Memory B cell (primary cell): ENCODE measurements around the gene CDHR4.
"Not testable (repeated sequence)": the region's sequence is repeated elsewhere in the genome, so short reads cannot be mapped to it uniquely, and the experiment has no call there.

Experiments
- ATAC-seq: fragments of 150-1000 bp; cut with Tn5 transposase; 2 replicates; pipeline ENCODE4 v1.10.0; 2021; ENCODE audit warnings: low read depth, mild to moderate bottlenecking, moderate library complexity
- DNase-seq, 2 donors: peaks; one replicate each; pipeline ENCODE4 v3.0.0; 2022; ENCODE audit warnings: low spot score in 2 of 2
- H3K27ac Mint-ChIP-seq: one replicate; pipeline ENCODE4 v1.8.0; 2022; ENCODE audit warnings: mild to moderate bottlenecking, moderate library complexity, mixed read lengths
- H3K27me3 Mint-ChIP-seq: one replicate; pipeline ENCODE4 v1.8.0; 2022; ENCODE audit warnings: mixed read lengths
- H3K36me3 Mint-ChIP-seq: one replicate; pipeline ENCODE4 v1.8.0; 2022; ENCODE audit warnings: mild to moderate bottlenecking, mixed read lengths
- H3K4me1 Mint-ChIP-seq: one replicate; pipeline ENCODE4 v1.8.0; 2022; ENCODE audit warnings: mixed read lengths
- H3K4me3 Mint-ChIP-seq: one replicate; pipeline ENCODE4 v1.8.0; 2022; ENCODE audit warnings: mild to moderate bottlenecking, moderate library complexity, mixed read lengths
- H3K9me3 Mint-ChIP-seq: one replicate; pipeline ENCODE4 v1.8.0; 2022; ENCODE audit warnings: mixed read lengths

Gene CDHR4

DNA sequence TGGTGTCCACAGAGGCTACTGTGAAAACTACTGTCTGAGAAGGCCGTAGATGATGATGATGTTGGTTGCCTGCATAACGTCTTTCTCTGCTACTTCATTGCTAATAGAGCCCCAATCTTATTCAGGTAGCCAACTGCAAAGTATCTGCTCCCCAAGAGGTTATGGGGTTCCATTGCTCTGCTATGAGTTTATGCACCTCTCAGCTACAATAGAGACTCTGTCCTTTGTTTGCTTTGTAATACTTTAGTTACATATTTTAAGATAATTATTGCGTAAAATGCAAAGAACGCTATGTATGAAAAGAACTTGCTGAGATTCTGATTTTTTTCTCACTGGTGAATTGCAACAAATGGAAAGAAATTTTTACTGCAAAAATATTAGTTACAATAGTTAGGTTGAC is 48.2 kb downstream of the CDHR4 start:
- H3K4me3 Mint-ChIP-seq, result no peak overlapping the region
- H3K9me3 Mint-ChIP-seq, result no peaks in the 10 kb centered on the region
- DNase-seq, result no peak
- no peak for ATAC-seq
- H3K4me1 Mint-ChIP-seq, result peaks cover 26% of the 10 kb centered on the region
- no peaks in the 10 kb centered on the region for H3K27me3 Mint-ChIP-seq
- H3K36me3 Mint-ChIP-seq, result peaks cover 18% of the 10 kb centered on the region
- H3K27ac Mint-ChIP-seq, result no peak overlapping the region

- Mint-ChIP-seq H3K9me3 (no peaks in the 10 kb centered on the region), H3K4me3 (no peak overlapping the region), H3K27me3 (no peaks in the 10 kb centered on the region), H3K4me1 (peaks cover 22% of the 10 kb centered on the region), H3K27ac (no peak overlapping the region), H3K36me3 (peaks cover 16% of the 10 kb centered on the region)
- DNase-seq (no peak), ATAC-seq (no peak)
Measured at GRCh38 chr3:49750056-49750455, 49.6 kb downstream of the CDHR4 start.

DNA sequence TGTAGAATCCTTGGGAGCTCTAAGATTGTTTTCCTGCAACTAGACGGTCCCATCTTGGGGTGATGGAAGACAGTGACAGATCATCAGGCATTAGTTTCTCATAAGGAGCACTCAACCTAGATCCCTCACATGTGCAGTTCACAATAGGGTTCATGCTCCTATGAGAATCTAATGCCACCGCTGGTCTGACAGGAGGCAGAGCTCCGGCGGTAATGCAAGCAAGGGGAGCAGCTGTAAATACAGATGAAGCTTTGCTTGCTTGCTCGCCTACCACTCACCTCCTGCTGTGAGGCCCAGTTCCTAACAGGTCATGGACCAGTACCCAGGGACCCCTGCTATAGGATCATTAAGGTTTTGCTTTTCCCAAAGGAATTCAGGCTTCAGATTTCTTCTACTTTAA is 50.8 kb downstream of the CDHR4 start:
- not testable (repeated sequence) for H3K9me3 Mint-ChIP-seq, H3K4me3 Mint-ChIP-seq, ATAC-seq, H3K27me3 Mint-ChIP-seq, H3K27ac Mint-ChIP-seq, DNase-seq
- peaks cover 18% of the 10 kb centered on the region for H3K4me1 Mint-ChIP-seq
- peaks cover 20% of the 10 kb centered on the region for H3K36me3 Mint-ChIP-seq

DNA sequence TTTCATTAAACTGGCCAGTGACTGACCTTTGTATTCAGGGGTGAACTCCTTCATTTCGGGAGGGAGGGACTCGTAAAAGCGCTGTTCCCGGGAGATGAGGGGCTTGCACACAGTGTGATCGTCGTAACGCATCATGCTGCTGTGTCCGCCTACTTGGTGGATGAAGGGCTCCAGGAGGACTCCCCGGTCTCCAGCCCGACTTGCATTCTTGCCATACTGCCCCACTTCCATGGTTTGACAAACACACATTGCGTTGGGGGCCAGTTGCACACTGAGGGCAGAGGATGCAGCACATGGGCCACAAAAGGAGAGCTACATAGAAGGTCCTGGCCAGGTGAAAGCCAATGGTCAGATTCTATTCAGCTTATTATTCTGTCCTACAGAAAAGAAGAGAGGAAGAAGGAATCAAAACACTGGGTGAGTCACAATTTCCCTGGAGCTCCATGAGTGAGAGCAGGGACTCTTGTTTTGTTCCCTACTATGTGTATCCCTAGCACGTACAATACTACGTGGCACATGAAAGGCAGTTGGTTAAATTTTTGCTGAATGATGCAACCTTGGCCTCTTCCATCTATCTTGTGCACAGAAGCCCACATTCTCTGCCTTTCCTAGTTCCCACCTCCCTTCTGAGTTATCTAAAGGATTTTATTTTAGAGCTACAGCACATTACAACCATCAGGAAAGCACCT is 51.7 kb downstream of the CDHR4 start:
- Mint-ChIP-seq H3K4me3 (no peak overlapping the region), H3K4me1 (peaks cover 15% of the 10 kb centered on the region), H3K36me3 (peaks cover 16% of the 10 kb centered on the region), H3K9me3 (no peaks in the 10 kb centered on the region), H3K27ac (no peak overlapping the region), H3K27me3 (no peaks in the 10 kb centered on the region)
- DNase-seq, result no peak
- ATAC-seq, result no peak

- Mint-ChIP-seq H3K9me3 (no peaks in the 10 kb centered on the region), H3K4me3 (no peak overlapping the region), H3K27me3 (no peaks in the 10 kb centered on the region), H3K4me1 (peaks cover 14% of the 10 kb centered on the region), H3K36me3 (peaks cover 16% of the 10 kb centered on the region), H3K27ac (no peak overlapping the region)
- ATAC-seq (no peak), DNase-seq (no peak)
Measured at GRCh38 chr3:49745986-49746385, 53.7 kb downstream of the CDHR4 start.
